WTC11 (cell line): ENCODE results near the gene ANKMY2. TPM values are rescaled to one million over a fixed set of nuclear protein-coding genes. Genes with fewer than 3 reads are reported as not detected.

Experiments used
- ATAC-seq: fragments of 200-7000 bp; cut with Tn5 transposase; 2 replicates; pipeline ENCODE4 v1.10.0; 2021; ENCODE audit warnings: mild to moderate bottlenecking, moderate library complexity
- CTCF ChIA-PET: fragments of 300-600 bp; sonication (Branson Sonifier 250); formaldehyde crosslinking; loops from one replicate; lab custom pipeline; 2021; ENCODE audit warnings: antibody characterized with exemption; lab: Charles Lee
- POLR2A ChIA-PET: fragments of 350-600 bp; sonication (Branson Sonifier 250); formaldehyde crosslinking; loops from one replicate; lab custom pipeline; 2021; ENCODE audit warnings: antibody characterized with exemption; lab: Charles Lee
- DNase-seq: peaks from one replicate; pipeline ENCODE4 v3.0.0; 2021; ENCODE audit warnings: low spot score
- H3K27ac Mint-ChIP-seq: 2 replicates; pipeline ENCODE4 v1.8.0; 2021; ENCODE audit warnings: mixed read lengths
- H3K27me3 Mint-ChIP-seq: 2 replicates; pipeline ENCODE4 v1.8.0; 2021; ENCODE audit warnings: low read depth, mild to moderate bottlenecking, moderate library complexity, mixed read lengths
- H3K36me3 Mint-ChIP-seq: 2 replicates; pipeline ENCODE4 v1.8.0; 2021; ENCODE audit warnings: mixed read lengths
- H3K4me1 Mint-ChIP-seq: 2 replicates; pipeline ENCODE4 v1.8.0; 2022; ENCODE audit warnings: mixed read lengths
- H3K4me3 Mint-ChIP-seq: 2 replicates; pipeline ENCODE4 v1.8.0; 2021; ENCODE audit warnings: mild to moderate bottlenecking, moderate library complexity, mixed read lengths
- H3K9me3 Mint-ChIP-seq: 2 replicates; pipeline ENCODE4 v1.8.0; 2021; ENCODE audit warnings: mixed read lengths
- CREM ChIP-seq: sonication (generic); formaldehyde crosslinking; IDR thresholded peaks from 2 replicates; pipeline ENCODE4 v1.8.1; 2022; ENCODE audit warnings: mild to moderate bottlenecking, missing genetic modification reagents, moderate library complexity
- E2F5 ChIP-seq: sonication (generic); formaldehyde crosslinking; IDR thresholded peaks from 2 replicates; pipeline ENCODE4 v1.8.1; 2022; ENCODE audit warnings: mild to moderate bottlenecking, moderate library complexity, missing genetic modification reagents
- ETV6 ChIP-seq: sonication (generic); formaldehyde crosslinking; IDR thresholded peaks from 2 replicates; pipeline ENCODE4 v1.8.1; 2022; ENCODE audit warnings: mild to moderate bottlenecking, missing genetic modification reagents
- GRHL2 ChIP-seq: fragments of 250-450 bp; sonication (Bioruptor Pico); IDR thresholded peaks from 2 replicates; pipeline ENCODE4 v1.8.0; 2022; ENCODE audit warnings: mild to moderate bottlenecking, moderate library complexity; ENCODE audit not compliant: insufficient replicate concordance, severe bottlenecking
- JAZF1 ChIP-seq: fragments of 250-450 bp; sonication (Bioruptor Pico); IDR thresholded peaks from 2 replicates; pipeline ENCODE4 v1.9.0; 2021; ENCODE audit warnings: moderate library complexity, mild to moderate bottlenecking, inconsistent platforms
- KAT7 ChIP-seq: sonication (generic); formaldehyde crosslinking; IDR thresholded peaks from 2 replicates; pipeline ENCODE4 v1.8.1; 2023; ENCODE audit warnings: missing genetic modification reagents, mild to moderate bottlenecking, borderline replicate concordance
- NFATC4 ChIP-seq: fragments of 250-450 bp; sonication (Bioruptor Pico); IDR thresholded peaks from 2 replicates; pipeline ENCODE4 v1.9.0; 2021; ENCODE audit warnings: mild to moderate bottlenecking
- SOX15 ChIP-seq: fragments of 250-450 bp; sonication (Bioruptor Pico); IDR thresholded peaks from 2 replicates; pipeline ENCODE4 v1.9.0; 2021; ENCODE audit warnings: mild to moderate bottlenecking
- TEAD4 ChIP-seq: sonication (generic); formaldehyde crosslinking; IDR thresholded peaks from 2 replicates; pipeline ENCODE4 v1.8.0; 2022; ENCODE audit warnings: mild to moderate bottlenecking, missing genetic modification reagents
- ZBTB21 ChIP-seq: sonication (generic); formaldehyde crosslinking; IDR thresholded peaks from 2 replicates; pipeline ENCODE4 v1.8.1; 2023; ENCODE audit warnings: mild to moderate bottlenecking, missing genetic modification reagents, borderline replicate concordance
- ZNF232 ChIP-seq: sonication (generic); formaldehyde crosslinking; IDR thresholded peaks from 2 replicates; pipeline ENCODE4 v1.8.0; 2022; ENCODE audit warnings: mild to moderate bottlenecking, missing genetic modification reagents
- ZNF263 ChIP-seq: sonication (generic); formaldehyde crosslinking; IDR thresholded peaks from 2 replicates; pipeline ENCODE4 v1.8.1; 2022; ENCODE audit warnings: low read depth, mild to moderate bottlenecking, moderate library complexity, missing genetic modification reagents
- ZNF281 ChIP-seq: sonication (generic); formaldehyde crosslinking; IDR thresholded peaks from 2 replicates; pipeline ENCODE4 v1.8.0; 2023; ENCODE audit warnings: mild to moderate bottlenecking, missing genetic modification reagents
- ZNF416 ChIP-seq: fragments of 250-450 bp; sonication (Bioruptor Pico); IDR thresholded peaks from 2 replicates; pipeline ENCODE4 v1.9.0; 2021; ENCODE audit warnings: mild to moderate bottlenecking, inconsistent platforms
- total RNA-seq: library from RNA; stranded (reverse); gene quantifications from 3 replicates; pipeline ENCODE4 v1.2.3, GENCODE V29; 2021
- TF ChIP-seq, protein P1 (sequence below): sonication (generic); formaldehyde crosslinking; IDR thresholded peaks from 2 replicates; pipeline ENCODE4 v1.8.1; 2023; ENCODE audit warnings: mild to moderate bottlenecking, missing genetic modification reagents, borderline replicate concordance
- TF ChIP-seq, protein P2 (sequence below): sonication (generic); formaldehyde crosslinking; IDR thresholded peaks from 2 replicates; pipeline ENCODE4 v1.8.1; 2022; ENCODE audit warnings: missing genetic modification reagents, borderline replicate concordance
- TF ChIP-seq, protein P3 (sequence below): fragments of 250-450 bp; sonication (Bioruptor Pico); IDR thresholded peaks from 2 replicates; pipeline ENCODE4 v1.8.0; 2021; ENCODE audit warnings: mild to moderate bottlenecking
- TF ChIP-seq, protein P4 (sequence below): fragments of 250-450 bp; sonication (Bioruptor Pico); conservative IDR thresholded peaks from 2 replicates; pipeline ENCODE4 v1.9.0; 2021; ENCODE audit warnings: mild to moderate bottlenecking
- TF ChIP-seq, protein P5 (sequence below): sonication (generic); formaldehyde crosslinking; IDR thresholded peaks from 2 replicates; pipeline ENCODE4 v1.8.0; 2022; ENCODE audit warnings: mild to moderate bottlenecking, missing genetic modification reagents
- TF ChIP-seq, protein P6 (sequence below): fragments of 250-450 bp; sonication (Bioruptor Pico); IDR thresholded peaks from 2 replicates; pipeline ENCODE4 v1.9.0; 2021; ENCODE audit warnings: mild to moderate bottlenecking

ANKMY2 gene
- total RNA-seq, 1 experiment from 2014 or later, result 13.6 TPM

DNA sequence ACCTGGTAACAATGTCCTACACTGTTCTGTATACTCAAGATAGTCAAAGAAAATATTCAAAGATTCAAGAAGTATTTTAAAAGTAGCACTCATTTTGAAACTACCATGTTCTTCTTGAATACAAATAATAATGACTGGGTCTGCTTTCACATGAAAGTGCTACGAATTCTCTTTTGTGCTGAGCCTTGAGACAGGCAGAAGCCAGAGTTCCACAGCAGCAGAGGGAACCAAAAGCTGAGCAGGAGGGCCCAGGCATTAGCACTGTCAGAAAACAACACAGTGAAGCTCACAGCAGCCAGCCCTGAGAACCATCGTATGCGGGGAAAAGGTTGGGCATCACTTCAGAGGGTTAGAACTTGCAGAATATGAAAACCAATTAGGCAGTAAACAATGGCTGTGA is 38.9 kb downstream of the ANKMY2 start:
- no peaks in the 10 kb centered on the region for H3K4me1 Mint-ChIP-seq
- no peak for TF ChIP-seq SOX15 (CRISPR knock-in tag)
- no peak for TF ChIP-seq CREM (CRISPR knock-in tag)
- TF ChIP-seq E2F5 (CRISPR knock-in tag), result no peak
- no peak for TF ChIP-seq ZNF281 (CRISPR knock-in tag)
- TF ChIP-seq, protein P1, sequence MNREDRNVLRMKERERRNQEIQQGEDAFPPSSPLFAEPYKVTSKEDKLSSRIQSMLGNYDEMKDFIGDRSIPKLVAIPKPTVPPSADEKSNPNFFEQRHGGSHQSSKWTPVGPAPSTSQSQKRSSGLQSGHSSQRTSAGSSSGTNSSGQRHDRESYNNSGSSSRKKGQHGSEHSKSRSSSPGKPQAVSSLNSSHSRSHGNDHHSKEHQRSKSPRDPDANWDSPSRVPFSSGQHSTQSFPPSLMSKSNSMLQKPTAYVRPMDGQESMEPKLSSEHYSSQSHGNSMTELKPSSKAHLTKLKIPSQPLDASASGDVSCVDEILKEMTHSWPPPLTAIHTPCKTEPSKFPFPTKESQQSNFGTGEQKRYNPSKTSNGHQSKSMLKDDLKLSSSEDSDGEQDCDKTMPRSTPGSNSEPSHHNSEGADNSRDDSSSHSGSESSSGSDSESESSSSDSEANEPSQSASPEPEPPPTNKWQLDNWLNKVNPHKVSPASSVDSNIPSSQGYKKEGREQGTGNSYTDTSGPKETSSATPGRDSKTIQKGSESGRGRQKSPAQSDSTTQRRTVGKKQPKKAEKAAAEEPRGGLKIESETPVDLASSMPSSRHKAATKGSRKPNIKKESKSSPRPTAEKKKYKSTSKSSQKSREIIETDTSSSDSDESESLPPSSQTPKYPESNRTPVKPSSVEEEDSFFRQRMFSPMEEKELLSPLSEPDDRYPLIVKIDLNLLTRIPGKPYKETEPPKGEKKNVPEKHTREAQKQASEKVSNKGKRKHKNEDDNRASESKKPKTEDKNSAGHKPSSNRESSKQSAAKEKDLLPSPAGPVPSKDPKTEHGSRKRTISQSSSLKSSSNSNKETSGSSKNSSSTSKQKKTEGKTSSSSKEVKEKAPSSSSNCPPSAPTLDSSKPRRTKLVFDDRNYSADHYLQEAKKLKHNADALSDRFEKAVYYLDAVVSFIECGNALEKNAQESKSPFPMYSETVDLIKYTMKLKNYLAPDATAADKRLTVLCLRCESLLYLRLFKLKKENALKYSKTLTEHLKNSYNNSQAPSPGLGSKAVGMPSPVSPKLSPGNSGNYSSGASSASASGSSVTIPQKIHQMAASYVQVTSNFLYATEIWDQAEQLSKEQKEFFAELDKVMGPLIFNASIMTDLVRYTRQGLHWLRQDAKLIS (CRISPR knock-in tag), result no peak
- TF ChIP-seq, protein P2, sequence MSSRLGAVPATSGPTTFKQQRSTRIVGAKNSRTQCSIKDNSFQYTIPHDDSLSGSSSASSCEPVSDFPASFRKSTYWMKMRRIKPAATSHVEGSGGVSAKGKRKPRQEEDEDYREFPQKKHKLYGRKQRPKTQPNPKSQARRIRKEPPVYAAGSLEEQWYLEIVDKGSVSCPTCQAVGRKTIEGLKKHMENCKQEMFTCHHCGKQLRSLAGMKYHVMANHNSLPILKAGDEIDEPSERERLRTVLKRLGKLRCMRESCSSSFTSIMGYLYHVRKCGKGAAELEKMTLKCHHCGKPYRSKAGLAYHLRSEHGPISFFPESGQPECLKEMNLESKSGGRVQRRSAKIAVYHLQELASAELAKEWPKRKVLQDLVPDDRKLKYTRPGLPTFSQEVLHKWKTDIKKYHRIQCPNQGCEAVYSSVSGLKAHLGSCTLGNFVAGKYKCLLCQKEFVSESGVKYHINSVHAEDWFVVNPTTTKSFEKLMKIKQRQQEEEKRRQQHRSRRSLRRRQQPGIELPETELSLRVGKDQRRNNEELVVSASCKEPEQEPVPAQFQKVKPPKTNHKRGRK (CRISPR knock-in tag), result no peak
- TF ChIP-seq, protein P3, sequence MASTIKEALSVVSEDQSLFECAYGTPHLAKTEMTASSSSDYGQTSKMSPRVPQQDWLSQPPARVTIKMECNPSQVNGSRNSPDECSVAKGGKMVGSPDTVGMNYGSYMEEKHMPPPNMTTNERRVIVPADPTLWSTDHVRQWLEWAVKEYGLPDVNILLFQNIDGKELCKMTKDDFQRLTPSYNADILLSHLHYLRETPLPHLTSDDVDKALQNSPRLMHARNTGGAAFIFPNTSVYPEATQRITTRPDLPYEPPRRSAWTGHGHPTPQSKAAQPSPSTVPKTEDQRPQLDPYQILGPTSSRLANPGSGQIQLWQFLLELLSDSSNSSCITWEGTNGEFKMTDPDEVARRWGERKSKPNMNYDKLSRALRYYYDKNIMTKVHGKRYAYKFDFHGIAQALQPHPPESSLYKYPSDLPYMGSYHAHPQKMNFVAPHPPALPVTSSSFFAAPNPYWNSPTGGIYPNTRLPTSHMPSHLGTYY (CRISPR knock-in tag), result no peak
- TF ChIP-seq, protein P4, sequence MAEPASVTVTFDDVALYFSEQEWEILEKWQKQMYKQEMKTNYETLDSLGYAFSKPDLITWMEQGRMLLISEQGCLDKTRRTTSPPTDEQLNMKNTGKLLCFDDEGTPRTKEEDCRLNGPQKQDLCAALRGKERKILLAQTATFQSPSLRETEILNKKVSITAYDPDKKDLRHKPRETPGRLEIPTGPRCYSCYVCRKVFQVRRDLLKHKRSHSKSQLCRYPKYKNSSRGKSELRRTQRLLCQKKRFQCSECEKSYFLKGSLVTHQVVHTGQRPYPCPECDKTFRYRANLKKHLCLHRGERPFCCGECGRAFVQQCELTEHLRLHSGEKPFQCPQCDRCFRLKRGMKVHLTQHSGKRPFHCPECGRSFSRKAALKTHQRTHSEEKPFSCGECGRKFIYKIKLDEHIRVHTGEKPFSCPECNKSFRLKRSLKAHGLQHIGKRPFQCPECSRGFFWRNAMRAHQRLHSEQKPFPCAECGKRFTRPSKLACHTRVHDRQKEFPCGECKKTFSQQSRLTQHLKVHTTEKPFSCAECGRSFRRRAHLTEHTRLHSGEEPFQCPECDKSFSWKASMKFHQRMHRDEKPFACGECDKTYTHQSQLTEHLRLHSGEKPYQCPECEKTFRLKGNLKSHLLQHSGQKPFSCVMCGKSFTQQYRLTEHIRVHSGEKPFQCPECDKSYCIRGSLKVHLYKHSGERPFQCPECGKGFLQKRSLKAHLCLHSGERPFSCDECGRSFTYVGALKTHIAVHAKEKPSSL, result no peak
- TF ChIP-seq, protein P5, sequence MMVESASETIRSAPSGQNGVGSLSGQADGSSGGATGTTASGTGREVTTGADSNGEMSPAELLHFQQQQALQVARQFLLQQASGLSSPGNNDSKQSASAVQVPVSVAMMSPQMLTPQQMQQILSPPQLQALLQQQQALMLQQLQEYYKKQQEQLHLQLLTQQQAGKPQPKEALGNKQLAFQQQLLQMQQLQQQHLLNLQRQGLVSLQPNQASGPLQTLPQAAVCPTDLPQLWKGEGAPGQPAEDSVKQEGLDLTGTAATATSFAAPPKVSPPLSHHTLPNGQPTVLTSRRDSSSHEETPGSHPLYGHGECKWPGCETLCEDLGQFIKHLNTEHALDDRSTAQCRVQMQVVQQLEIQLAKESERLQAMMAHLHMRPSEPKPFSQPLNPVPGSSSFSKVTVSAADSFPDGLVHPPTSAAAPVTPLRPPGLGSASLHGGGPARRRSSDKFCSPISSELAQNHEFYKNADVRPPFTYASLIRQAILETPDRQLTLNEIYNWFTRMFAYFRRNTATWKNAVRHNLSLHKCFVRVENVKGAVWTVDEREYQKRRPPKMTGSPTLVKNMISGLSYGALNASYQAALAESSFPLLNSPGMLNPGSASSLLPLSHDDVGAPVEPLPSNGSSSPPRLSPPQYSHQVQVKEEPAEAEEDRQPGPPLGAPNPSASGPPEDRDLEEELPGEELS (CRISPR knock-in tag), result no peak
- TF ChIP-seq TEAD4 (CRISPR knock-in tag), result no peak
- TF ChIP-seq GRHL2 (CRISPR knock-in tag), result no peak
- TF ChIP-seq ZNF232 (CRISPR knock-in tag), result no peak
- no peak for TF ChIP-seq ETV6 (CRISPR knock-in tag)
- TF ChIP-seq NFATC4 (CRISPR knock-in tag), result no peak
- no peak for TF ChIP-seq ZNF416 (CRISPR knock-in tag)
- TF ChIP-seq JAZF1, result no peak
- TF ChIP-seq KAT7, result no peak
- TF ChIP-seq ZBTB21 (CRISPR knock-in tag), result no peak
- TF ChIP-seq, protein P6, sequence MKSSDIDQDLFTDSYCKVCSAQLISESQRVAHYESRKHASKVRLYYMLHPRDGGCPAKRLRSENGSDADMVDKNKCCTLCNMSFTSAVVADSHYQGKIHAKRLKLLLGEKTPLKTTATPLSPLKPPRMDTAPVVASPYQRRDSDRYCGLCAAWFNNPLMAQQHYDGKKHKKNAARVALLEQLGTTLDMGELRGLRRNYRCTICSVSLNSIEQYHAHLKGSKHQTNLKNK, result no peak
- TF ChIP-seq ZNF263 (CRISPR knock-in tag), result no peak
- no peak overlapping the region for H3K4me3 Mint-ChIP-seq
- no peak overlapping the region for H3K27ac Mint-ChIP-seq
- POLR2A ChIA-PET, result no interaction called here
- H3K36me3 Mint-ChIP-seq, result peaks cover 17% of the 10 kb centered on the region
- H3K27me3 Mint-ChIP-seq, result no peaks in the 10 kb centered on the region
- ATAC-seq (no peak), DNase-seq (no peak)
- CTCF ChIA-PET, result no interaction called here
- H3K9me3 Mint-ChIP-seq, result no peaks in the 10 kb centered on the region
